Endometrial microvascular endothelial cells (primary cell): ENCODE measurements around the gene NSF. TPM values are rescaled to one million over a fixed set of nuclear protein-coding genes. Genes with fewer than 3 reads are reported as not detected.
"Not testable (repeated sequence)": the region's sequence is repeated elsewhere in the genome, so short reads cannot be mapped to it uniquely, and the experiment has no call there.

ENCODE experiments used
- in situ Hi-C: cut with HindIII; loops from 2 replicates; pipeline ENCODE4 v1.10.0; 2017; ENCODE audit warnings: low sequenced_read_pairs, low pct_unique_long_range_greater_than_20kb; ENCODE audit errors: inconsistent ontology term
- total RNA-seq: library from RNA; depleted of rRNA; stranded (reverse); fragments of >200 nt; gene quantifications from one replicate; pipeline ENCODE4 v1.2.3, GENCODE V29; 2015; ENCODE audit errors: inconsistent ontology term

The NSF gene
- total RNA-seq, 1 donor from 2014 or later, result 38.0 TPM

GRCh38 chr17:46788796-46789195, 198.3 kb downstream of the NSF start:
- in situ Hi-C loops, result no loop called here

- in situ Hi-C loops, result no loop called here
Observed at GRCh38 chr17:46789610-46790009, 199.1 kb downstream of the NSF start.

- in situ Hi-C loops, result no loop called here
Observed at GRCh38 chr17:46790216-46790615, 199.7 kb downstream of the NSF start.

- in situ Hi-C loops, result no loop called here
Observed at GRCh38 chr17:46791531-46791930, 201.1 kb downstream of the NSF start.

GRCh38 chr17:46792071-46792470, 201.6 kb downstream of the NSF start:
- in situ Hi-C loops, result no loop called here

- in situ Hi-C loops, result not testable (repeated sequence)
Observed at GRCh38 chr17:46793023-46793422, 202.6 kb downstream of the NSF start.

GRCh38 chr17:46793541-46793940, 203.1 kb downstream of the NSF start:
- in situ Hi-C loops, result no loop called here

- in situ Hi-C loops, result no loop called here
Observed at GRCh38 chr17:46794318-46794717, 203.8 kb downstream of the NSF start.

- in situ Hi-C loops, result no loop called here
Observed at GRCh38 chr17:46795379-46795952, 205.0 kb downstream of the NSF start.

- in situ Hi-C loops, result no loop called here
Observed at GRCh38 chr17:46796084-46796483, 205.6 kb downstream of the NSF start.

GRCh38 chr17:46796524-46796923, 206.1 kb downstream of the NSF start:
- in situ Hi-C loops, result no loop called here

GRCh38 chr17:46796956-46797530, 206.6 kb downstream of the NSF start:
- in situ Hi-C loops, result no loop called here

GRCh38 chr17:46800573-46800972, 210.1 kb downstream of the NSF start:
- in situ Hi-C loops, result no loop called here

GRCh38 chr17:46802800-46803199, 212.3 kb downstream of the NSF start:
- in situ Hi-C loops, result no loop called here

- in situ Hi-C loops, result no loop called here
Observed at GRCh38 chr17:46803544-46803943, 213.1 kb downstream of the NSF start.

GRCh38 chr17:46805771-46806170, 215.3 kb downstream of the NSF start:
- in situ Hi-C loops, result no loop called here

Other genes with a start within 250 kb of the NSF start
- 19.1 TPM for gene ARL17B, start 228.9 kb upstream of the NSF start, total RNA-seq
- 5.6 TPM for gene LRRC37A2, start 78.2 kb upstream of the NSF start, total RNA-seq
- 7.8 TPM for gene ARL17A, start 11.0 kb upstream of the NSF start, total RNA-seq
- gene WNT3, start 228.0 kb downstream of the NSF start, total RNA-seq, result 0.56 TPM